Stomach (tissue), 4 donors: Measurements from ENCODE around the gene CD96.

ENCODE experiments used
- POLR2A ChIP-seq, 4 donors: fragments of 450-650 bp; IDR thresholded peaks; one replicate each; pipeline ENCODE4 v1.6.1; 2016; ENCODE audit warnings: antibody characterized with exemption in 4 of 4, control low read depth in 2 of 4, mild to moderate bottlenecking in 1 of 4, moderate library complexity in 1 of 4
- TF ChIP-seq, protein P1 (sequence below), 7 experiments: fragments of 450-650 bp in 4 of 7; fragments of 200-600 bp in 3 of 7; sonication (generic) in 3 of 7; IDR thresholded peaks; one replicate each; pipeline ENCODE4 v1.5.1; 2016 to 2019; ENCODE audit warnings: antibody characterized with exemption in 7 of 7, control low read depth in 2 of 7, mild to moderate bottlenecking in 1 of 7

DNA sequence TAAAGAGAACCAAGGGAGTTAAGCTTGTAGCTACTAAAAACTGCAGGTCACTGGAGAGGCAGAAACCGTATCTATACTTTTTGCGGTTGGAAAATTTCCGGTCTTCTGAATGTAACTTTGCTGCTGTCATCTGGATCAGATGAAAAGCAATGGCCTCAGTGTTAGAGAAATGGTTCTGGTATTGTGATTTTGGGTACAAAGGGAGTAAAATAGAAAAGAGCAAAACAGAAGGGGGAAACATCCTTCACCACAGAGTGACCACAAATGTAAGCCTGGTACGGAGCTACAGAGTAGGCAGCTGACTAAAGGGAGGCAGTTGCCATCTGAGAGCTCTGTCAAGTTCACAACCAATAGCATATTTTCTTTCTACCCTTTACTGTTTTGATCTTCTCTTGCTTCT, 5.6 kb downstream of the CD96 start:
- TF ChIP-seq, protein P1, sequence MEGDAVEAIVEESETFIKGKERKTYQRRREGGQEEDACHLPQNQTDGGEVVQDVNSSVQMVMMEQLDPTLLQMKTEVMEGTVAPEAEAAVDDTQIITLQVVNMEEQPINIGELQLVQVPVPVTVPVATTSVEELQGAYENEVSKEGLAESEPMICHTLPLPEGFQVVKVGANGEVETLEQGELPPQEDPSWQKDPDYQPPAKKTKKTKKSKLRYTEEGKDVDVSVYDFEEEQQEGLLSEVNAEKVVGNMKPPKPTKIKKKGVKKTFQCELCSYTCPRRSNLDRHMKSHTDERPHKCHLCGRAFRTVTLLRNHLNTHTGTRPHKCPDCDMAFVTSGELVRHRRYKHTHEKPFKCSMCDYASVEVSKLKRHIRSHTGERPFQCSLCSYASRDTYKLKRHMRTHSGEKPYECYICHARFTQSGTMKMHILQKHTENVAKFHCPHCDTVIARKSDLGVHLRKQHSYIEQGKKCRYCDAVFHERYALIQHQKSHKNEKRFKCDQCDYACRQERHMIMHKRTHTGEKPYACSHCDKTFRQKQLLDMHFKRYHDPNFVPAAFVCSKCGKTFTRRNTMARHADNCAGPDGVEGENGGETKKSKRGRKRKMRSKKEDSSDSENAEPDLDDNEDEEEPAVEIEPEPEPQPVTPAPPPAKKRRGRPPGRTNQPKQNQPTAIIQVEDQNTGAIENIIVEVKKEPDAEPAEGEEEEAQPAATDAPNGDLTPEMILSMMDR (IDR thresholded peaks at IDR 0.05): no peak
- no peak for TF ChIP-seq POLR2A (IDR thresholded peaks at IDR 0.05)
